NCI-H345 treated with DMSO at 0.1 percent for 48 hours (cell line): ENCODE data around the gene LRRC8B.
A peak's percentile ranks its signal among the peaks of the same experiment; 100 is the strongest.
"Not testable (repeated sequence)": the region's sequence is repeated elsewhere in the genome, so short reads cannot be mapped to it uniquely, and the experiment has no call there.

Experiments used
- DNase-seq: peaks from one replicate; lab custom pipeline; 2025; ENCODE audit not compliant: unreplicated experiment; lab: John Stamatoyannopoulos, UW

Gene LRRC8B

GRCh38 chr1:89524369-89525168 is at the start of gene LRRC8B:
LRRC8B (plus strand) TSS chr1:89524829; CDS start chr1:89582651, 57,822 bp downstream.
- DNase-seq, result peak; percentile 89

GRCh38 chr1:89475269-89475668 is 49.4 kb upstream of the LRRC8B start:
- no peak for DNase-seq

- no peak for DNase-seq
Measured at GRCh38 chr1:89476072-89476471, 48.6 kb upstream of the LRRC8B start.

- DNase-seq, result peak; percentile 83
Measured at GRCh38 chr1:89483010-89483756, 41.4 kb upstream of the LRRC8B start.

- no peak for DNase-seq
Measured at GRCh38 chr1:89483757-89484077, 40.9 kb upstream of the LRRC8B start.

GRCh38 chr1:89484092-89485038 is 40.3 kb upstream of the LRRC8B start:
- no peak for DNase-seq

- DNase-seq, result no peak
Measured at GRCh38 chr1:89487972-89488371, 36.7 kb upstream of the LRRC8B start.

- no peak for DNase-seq
Measured at GRCh38 chr1:89489047-89489729, 35.4 kb upstream of the LRRC8B start.

- no peak for DNase-seq
Measured at GRCh38 chr1:89490389-89490788, 34.2 kb upstream of the LRRC8B start.

GRCh38 chr1:89499320-89499719 is 25.3 kb upstream of the LRRC8B start:
- DNase-seq, result no peak

GRCh38 chr1:89502042-89502441 is 22.6 kb upstream of the LRRC8B start:
- DNase-seq, result no peak

GRCh38 chr1:89502895-89503294 is 21.7 kb upstream of the LRRC8B start:
- DNase-seq, result no peak

GRCh38 chr1:89503690-89504089 is 20.9 kb upstream of the LRRC8B start:
- DNase-seq, result no peak

GRCh38 chr1:89510061-89510460 is 14.6 kb upstream of the LRRC8B start:
- not testable (repeated sequence) for DNase-seq

GRCh38 chr1:89512996-89513720 is 11.5 kb upstream of the LRRC8B start:
- DNase-seq, result no peak

- no peak for DNase-seq
Measured at GRCh38 chr1:89516055-89516454, 8.6 kb upstream of the LRRC8B start.

- DNase-seq, result no peak
Measured at GRCh38 chr1:89518221-89518631, 6.4 kb upstream of the LRRC8B start.

- DNase-seq, result no peak
Measured at GRCh38 chr1:89519779-89520358, 4.8 kb upstream of the LRRC8B start.

- not testable (repeated sequence) for DNase-seq
Measured at GRCh38 chr1:89521977-89522376, 2.7 kb upstream of the LRRC8B start.
